Fibroblast of peridontal ligament (primary cell): ENCODE results near the gene COTL1.

Experiments
- DNase-seq: peaks from one replicate; pipeline ENCODE4 v3.0.0-alpha.2; 2010; ENCODE audit errors: extremely low read depth

The COTL1 gene

DNA sequence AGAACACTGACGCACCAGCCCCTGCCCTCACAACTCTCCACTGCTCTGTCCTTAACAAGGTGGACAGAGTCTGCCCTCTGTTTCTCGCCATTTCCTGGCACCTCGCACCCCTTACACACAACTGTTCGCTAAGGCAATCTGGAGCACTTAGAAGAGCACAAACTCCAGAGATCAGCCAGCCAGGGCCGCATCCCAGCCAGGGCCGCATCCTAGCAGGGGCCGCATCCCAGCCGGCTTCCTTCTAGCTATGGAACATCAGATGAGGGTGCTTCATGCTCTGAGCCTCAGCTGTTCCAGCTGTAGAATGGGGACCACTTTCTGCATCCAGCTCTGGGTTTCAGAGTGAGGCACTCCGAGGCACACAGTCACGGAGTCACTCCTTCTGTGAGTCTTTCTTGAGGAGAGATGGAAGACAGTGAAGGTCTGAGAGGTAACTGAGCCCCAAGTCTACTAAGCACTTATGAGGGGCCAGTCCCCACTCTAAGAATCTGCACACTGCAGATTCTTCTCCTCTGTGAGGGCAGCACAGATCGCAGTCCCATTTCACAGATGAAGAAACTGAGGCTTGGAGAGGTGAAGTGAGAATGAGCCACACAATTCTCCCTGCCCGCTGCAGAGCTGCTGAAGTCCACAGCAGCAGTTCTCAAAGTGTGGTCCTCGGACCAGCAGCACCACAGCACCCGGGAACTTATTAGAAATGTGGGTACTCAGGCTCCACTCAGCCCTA, 20.9 kb downstream of the COTL1 start:
- no peak for DNase-seq

DNA sequence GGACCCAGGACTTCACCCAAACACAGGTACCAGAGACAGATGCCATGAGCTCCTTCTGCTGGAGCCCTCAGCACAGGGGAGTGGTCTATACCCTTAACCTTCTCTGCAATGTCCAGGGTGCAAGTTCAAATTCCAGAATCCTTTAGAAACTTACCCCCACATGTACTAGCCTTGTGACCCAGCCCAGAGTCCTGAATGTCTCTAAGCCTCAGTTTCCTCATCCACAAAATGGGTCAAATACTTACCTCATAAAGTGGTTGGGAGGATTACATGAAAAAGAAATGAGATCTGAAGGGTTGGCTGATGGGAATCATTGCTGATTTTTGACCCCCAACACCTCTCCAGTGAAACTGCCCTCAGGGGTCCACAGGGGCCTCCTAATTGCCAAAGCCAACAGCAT, 21.7 kb downstream of the COTL1 start:
- no peak for DNase-seq

DNA sequence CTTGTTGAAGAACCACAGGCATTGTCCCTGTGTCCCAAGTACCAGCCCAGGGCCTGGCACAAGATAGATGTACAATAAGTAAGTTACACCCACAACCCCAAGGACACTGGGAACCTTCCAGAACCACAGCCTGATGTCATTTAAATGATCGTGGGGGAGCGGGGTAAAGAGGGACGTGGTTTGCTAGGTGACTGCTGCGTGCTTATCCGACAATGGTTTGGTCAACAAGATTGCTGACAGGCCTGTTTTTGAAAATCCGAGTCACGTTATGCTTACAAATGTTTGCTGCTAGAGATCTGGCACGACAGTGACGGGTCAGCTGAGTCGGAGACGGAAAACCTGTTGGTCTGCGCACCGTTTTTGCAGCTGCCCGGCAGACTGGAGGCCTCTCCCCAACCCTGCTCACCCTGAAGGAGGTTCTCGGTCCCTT, 22.8 kb downstream of the COTL1 start:
- DNase-seq = no peak

DNA sequence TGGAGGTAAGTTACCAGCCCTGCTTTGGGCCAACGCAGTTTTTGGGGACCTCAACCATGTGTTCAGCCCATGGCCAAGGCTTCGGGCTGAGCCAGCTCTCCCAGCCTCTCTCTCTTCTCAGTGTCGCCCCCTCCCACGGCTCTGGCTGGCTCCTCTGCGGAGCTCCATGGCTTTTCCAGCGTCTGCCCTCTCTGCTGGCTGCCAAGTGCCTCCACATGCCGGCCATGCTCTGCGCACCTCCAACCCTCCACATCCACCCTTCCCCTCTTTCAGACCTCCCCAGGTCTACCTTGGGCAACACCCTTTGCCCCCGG, 23.2 kb downstream of the COTL1 start:
- DNase-seq = no peak

DNA sequence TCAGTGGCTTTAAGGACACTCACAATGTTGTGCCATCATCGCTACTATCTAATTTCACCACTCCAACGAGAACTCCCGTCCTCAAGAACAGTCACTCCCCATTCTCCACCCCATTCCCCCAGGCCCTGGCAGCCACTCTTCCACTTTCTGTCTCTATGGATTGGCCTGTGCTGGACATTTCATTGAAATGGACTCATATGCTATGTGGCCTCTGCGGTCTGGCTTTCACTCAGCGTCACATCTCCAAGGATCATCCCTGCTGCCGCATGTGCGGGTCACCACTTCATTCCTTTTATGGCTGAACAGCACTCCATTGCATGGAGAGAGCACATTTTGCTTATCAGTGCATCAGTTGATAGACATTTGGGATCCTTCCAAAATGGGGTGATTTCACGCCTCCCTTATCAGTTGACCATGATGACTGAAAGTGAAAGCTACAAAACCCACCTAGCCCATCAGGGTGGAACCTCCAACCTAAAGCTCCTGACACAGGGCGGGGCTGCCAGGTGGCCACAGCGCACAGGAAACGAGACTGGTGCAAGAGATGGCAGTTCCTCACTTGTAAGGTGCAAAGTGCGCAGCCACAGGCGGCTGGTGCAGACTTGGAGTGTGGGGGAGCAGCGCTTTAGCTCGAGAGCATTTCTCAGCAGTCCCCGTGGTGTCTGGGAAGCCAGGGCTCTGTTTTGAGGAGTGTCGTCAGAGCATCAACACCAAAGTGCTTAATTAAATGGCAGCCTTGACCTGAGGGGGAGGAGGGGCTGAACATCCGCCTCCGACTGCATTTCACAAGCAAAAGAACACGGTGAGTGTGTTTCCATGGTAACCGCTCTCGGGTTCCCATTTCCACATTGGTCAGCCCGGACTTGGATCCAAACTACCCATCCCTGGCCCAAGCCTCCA, 23.8 kb downstream of the COTL1 start:
- DNase-seq = no peak

DNA sequence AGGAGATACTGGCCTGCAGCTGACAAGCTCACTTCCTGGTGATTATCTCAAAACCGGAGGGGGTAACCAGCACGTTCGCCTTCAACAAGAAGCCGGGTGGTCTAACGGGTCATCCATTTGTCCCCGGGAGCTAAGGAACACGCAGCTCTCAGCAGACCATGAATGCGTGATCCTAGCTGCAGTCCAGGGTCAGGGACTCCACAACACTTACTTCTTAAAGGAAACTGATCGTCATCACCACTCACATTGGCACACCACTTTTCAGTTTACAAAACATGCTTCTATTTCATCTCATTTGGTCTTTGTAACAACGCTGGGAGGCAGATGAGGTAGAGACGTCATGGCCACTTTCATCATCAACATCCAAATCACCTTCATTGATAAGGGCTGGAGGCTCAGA, 25.2 kb downstream of the COTL1 start:
- DNase-seq = no peak

DNA sequence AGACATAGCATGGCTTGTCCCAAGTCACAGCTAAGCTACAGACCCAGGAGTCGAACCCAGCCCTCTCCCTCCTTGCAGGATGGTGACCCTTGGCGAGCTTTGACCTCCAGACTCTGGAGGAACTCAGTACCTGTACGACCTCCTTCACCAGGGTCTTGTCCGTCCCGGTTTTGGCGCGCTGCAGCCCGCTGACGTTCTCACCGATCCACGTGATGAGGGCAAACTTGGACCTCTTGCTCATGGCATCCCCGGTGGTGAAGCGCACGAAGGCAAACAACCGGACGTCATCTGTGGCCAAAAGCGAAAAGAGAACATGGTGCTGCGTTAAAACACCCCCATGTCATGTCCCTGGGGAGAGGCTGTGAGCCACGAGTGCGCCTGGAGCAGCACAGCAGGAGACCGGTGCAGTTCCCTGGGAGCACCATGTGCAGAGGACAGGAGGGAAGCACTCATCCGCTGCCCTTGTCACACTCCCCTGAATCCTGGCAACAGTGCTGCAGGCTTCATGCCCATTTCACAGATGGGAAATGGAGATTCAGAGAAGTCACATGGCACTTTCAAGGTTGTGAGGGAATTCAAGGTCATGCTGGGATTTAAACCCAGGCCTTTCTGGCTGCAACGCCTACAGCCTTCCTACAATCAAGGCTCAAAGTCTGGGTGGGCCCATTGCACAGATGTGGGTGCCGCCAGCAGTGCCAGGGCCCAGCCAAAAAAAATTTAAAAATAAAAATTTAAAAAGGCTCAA, 27.7 kb downstream of the COTL1 start:
- no peak for DNase-seq

DNA sequence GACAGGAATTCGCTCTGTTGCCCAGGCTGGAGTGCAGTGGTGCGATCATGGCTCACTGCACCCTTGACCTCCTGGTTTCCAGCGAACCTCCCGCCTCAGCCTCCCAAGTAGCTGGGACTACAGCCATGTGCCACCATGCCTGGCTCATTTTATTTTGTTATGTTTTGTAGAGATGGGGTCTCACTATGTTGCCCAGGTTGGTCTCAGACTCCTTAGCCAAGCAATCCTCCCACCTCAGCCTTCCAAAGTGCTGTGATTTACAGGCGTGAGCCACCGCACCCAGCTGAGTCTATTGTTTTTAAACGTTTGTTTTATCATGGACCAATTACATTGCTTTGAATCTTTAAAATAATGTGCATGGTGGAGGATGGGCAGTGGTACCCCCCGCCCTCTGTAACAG, 28.9 kb downstream of the COTL1 start:
- no peak for DNase-seq

DNA sequence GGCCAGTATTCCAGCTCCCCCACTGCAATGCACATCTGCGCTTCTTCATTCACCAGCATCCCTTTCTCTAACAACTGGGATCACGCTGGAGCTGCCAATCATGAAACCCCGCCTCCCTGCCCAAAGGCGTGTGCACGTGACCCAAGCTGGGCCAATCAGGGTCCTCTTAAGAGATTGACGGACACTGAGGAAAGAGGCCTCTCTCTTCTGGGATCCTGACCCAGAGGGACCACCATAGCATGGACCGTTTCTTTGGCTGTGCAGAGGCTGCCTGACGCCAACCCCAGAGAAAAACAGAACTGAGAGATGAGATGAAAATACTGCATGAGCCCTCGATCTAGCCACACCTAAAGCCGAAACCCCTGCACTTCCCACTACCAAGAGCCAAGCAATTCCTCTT, 32.0 kb downstream of the COTL1 start:
- DNase-seq = no peak

DNA sequence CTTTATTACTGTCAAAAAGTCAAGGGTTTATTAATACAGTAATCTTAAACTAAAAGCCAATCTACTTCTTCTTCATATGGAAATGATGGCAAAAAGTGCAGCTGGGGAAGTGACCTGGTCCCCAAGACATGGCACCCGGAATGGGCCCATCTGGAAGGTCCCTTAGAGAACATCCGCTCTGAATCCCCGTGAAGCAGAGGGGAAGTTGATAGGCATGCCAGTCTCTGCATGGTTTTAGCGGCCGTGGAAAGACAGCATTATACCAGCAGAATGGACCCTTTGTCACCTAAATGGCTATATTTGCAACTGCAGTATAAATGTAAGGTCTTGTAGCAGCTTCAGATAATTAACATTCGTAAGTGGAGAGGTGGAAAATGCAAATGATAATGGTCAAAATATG, 32.4 kb downstream of the COTL1 start:
- no peak for DNase-seq

DNA sequence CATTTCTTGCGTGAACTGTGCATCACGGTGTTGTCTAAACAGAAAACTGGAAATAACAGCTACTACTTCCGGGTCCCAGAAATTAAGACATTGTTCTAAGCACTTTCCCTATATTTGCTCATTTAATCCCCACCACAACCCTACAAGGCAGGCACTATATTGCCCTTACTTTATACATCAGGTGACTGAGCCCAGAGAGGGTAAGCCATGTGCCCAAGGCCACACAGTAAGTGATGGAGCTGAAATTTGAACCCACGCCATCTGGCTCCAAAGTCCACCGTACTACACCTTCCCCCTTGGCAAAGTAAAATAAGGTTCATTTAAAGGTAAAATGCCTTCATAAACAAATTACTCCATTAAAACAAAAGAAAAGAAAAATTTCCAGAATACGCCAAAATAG, 33.2 kb downstream of the COTL1 start:
- DNase-seq = no peak

DNA sequence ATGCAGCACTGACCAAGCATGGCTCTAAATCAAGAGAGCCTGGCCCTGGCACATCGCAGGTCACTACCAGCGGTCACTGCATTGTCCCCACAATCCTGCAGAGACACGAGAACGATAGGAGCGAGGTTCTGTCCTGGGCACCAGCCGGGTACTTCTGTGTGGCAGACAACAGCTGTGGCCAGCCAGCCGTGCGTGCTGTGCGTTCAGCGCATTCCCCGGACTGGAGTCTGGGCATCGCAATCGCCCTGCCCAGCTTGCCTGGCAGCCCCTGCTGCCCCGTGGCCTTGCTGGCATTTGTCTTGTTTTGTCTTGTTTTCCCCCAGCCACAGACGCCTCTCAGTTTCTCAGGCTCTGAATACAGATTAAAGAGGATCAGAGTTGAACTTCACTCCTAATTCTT, 33.9 kb downstream of the COTL1 start:
- no peak for DNase-seq

DNA sequence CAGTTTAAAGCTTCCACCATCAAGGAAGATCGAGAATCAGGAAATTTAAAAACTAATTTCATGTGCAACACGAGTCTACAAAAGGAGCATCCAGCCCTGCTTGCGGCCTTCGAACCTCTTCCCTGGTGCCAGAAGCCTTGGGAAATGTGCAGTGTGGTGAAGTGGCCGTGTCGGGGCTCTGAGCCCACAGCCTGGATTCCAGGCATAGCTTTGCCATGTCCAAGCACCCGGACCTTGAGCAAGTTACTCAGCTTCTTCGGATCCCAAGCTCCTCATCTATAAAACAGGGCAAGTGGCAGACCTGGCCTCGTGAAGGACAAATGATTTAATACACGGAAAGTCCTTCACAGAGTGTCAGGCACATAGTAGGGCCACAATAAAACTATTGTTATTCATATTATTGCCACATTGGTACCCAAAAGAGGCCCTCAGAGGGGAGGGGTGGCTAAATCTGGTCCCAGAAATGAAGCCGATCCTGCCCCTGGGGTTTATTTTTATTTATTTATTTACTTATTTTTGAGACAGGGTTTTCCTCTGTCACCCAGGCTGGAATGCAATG, 34.8 kb downstream of the COTL1 start:
- DNase-seq = peak; percentile 66

DNA sequence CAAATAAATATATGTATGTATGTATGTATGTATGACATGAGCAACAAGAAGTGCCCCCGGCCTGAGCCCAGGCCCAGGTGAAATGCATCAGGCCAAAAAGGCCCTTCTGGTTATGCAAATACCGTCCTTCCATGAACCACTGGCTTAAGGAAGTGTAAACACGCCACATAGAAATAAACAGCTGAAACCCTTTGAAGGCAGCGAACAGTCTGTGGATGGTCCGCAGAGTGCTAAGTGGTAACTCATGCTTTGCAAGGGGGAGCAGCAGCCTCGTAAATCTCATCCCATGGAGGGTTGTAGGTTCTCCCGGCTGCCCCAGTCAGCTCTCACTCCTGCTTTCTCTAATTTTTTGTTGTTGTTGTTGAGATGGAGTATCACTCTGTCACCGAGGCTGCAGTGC, 36.7 kb downstream of the COTL1 start:
- no peak for DNase-seq

DNA sequence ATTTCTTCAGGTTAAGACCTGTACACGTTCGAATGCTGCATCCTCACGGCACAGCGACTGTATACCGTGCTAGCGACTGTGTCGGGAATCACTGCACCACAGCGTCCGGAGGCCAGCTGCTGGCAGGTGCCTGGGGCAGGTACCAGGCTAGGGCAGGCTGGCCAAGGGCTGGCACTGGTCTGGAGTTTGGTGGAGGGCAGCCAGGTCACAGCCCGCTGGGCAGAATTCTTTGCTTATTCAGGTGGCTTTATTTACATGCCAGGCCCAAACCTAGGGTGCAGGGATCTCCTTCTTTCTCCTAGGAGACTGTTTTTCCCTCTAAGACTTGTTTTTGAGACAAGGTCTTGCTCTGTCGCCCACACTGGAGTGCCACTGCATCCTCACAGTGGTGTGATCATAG, 37.9 kb downstream of the COTL1 start:
- DNase-seq = no peak

DNA sequence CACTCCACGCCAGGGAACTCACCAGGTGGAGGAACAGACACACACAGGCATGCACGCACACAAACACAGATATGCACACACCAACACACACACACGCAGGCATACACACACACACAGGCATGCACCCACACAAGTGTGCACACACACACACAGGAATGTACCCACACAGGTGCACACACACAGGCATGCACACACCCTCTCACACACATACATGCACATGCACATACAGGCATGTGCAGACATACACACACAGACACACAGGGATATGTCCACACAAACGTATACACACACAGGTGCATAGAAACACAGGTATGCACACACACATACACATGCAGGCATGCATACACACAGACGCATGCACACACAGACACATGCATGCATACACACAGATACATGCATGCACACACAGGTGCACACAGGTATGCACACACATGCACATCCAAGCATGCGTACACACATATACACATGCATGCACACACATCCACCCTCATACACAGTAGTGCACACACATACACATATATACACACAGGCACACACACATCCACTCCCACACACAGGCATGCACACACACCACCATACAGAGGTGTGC, 39.2 kb downstream of the COTL1 start:
- no peak for DNase-seq

DNA sequence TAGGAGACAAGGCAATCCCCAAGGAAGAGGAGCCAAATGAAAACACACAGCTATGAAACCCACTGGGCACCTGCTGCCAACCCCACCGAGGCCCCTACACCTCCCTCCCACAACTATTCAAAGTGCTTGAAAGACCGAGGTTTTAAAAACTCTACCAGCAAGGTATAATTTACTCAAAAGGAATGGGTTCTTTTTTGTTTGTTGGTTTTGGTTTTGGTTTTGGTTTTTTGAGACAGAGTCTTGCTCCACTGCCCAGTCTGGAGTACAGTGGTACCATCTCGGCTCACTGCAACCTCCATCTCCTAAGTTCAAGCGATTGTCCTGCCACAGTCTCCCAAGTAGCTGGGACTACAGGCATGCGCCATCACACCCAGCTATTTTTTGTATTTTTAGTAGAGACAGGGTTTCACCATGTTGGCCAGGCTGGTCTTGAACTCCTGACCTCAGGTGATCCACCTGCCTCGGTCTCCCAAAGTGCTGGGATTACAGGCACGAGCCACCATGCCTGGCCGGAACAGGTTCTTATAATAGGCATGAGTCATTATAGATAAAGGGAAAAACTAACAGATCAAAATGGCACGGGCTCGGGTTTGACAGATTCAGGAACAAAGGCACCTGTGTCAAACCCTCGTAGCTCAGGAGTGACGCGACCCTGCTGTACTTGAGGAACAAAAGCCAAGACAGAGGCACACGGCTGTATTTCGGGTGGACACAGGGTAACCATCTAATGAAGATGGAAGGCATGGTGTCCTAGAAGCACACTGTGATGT, 40.7 kb downstream of the COTL1 start:
- no peak for DNase-seq

DNA sequence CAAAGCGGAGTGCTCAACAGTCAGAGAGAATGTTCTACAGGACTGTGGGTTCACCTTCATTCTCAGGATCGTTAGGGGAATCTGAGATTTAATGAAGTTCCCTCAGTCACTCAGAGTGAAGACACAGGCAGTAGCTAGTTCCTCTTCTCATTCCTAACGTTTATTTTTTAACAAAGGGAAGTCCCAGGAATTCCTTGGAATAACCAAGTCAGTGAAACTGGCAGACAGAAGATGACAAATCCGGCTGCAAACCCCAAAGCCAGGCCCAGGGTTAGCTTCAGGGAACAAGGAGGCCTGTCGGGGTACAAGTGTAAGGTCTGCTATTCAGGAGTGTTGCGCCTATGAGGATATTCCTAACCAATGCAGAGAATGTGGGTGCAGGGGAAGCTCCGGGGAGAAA, 42.0 kb downstream of the COTL1 start:
- no peak for DNase-seq

DNA sequence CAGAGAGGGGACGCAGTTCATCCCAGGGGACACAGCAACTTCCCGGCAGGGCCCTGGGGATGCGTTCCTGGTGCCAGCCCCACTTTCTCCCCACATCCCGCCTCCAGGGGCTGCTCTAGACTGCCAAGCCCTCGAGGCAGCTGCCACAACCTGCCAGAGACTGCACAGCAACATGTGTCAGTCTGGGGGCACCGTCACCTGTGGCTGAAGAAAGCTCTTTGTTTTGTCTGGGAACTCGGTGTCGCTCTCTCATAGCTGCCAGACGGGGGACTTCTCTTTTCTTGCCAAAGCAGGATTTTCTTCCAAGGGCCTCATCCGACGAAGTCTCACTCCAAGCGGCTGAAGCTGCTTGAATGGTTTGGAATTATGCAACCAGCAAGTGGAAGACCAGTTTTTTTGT, 43.7 kb downstream of the COTL1 start:
- no peak for DNase-seq

DNA sequence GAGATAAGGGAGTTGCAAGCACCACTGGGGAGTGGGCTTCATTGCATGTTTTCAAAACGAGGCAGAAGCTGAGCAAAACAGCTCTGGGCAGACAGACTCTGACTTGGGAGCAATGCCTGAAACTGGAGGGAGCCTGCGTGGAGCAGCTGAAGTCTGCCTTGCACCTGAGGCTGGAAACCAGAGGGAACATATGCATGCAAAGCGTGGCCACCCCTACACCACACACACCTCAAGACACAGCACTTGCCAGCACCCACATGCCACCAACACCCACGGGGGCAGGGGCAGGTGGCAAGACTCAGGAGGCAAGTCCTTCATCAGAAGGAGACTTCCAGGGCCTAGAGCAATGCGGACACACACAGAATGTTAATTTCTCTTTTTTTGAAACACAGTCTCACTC, 45.8 kb downstream of the COTL1 start:
- no peak for DNase-seq

DNA sequence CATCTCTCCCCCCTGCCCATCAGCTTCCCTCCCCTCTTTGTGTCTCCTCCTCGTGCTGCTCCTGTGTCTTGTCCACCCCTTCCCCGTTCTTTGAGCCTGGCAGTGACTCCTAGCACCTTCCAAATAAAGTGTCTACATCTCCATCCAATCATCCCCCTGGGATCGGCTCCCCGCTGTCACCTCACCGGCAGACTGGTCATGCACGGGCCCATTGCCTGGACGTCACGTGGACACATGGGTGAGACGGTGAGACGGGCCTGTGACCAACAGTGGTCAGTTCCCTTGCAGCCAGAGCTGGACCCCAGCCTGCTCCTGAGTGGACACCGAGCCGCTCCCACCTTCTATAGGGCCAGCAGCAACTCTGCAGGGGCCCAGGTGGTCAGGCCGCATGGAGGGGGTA, 46.4 kb downstream of the COTL1 start:
- no peak for DNase-seq
